Activated T-cell treated with anti-CD3 and anti-CD28 coated beads, Interleukin-2, amount 50 U/mL, for 4 hours (primary cell): ENCODE data around the gene CCDC80. TPM values are rescaled to one million over a fixed set of nuclear protein-coding genes. Genes with fewer than 3 reads are reported as not detected.
A peak's percentile ranks its signal among the peaks of the same experiment; 100 is the strongest.

ENCODE experiments used
- ATAC-seq, 2 donors: fragments of 200-7000 bp; cut with Tn5 transposase; one replicate each; pipeline ENCODE4 v1.10.0; 2021
- DNase-seq: peaks from one replicate; pipeline ENCODE4 v3.0.0-alpha.2; 2020
- H3K27me3 Mint-ChIP-seq: one replicate; pipeline ENCODE4 v1.8.0; 2021; ENCODE audit warnings: low read depth, mixed read lengths
- H3K36me3 Mint-ChIP-seq: one replicate; pipeline ENCODE4 v1.8.0; 2022; ENCODE audit warnings: mixed read lengths; ENCODE audit not compliant: insufficient read depth
- H3K4me1 Mint-ChIP-seq: one replicate; pipeline ENCODE4 v1.8.0; 2021; ENCODE audit warnings: low read depth, mixed read lengths
- H3K4me3 Mint-ChIP-seq: one replicate; pipeline ENCODE4 v1.8.0; 2021; ENCODE audit warnings: mild to moderate bottlenecking, moderate library complexity, mixed read lengths
- H3K9me3 Mint-ChIP-seq: one replicate; pipeline ENCODE4 v1.8.0; 2021; ENCODE audit warnings: mixed read lengths
- total RNA-seq, 3 donors: library from RNA; stranded (reverse); gene quantifications; one replicate each; pipeline ENCODE4 v1.2.1, GENCODE V29; 2021

The CCDC80 gene
- total RNA-seq, 3 donors from 2014 or later, result 0.16 to 0.43 (median 0.30) TPM

DNA sequence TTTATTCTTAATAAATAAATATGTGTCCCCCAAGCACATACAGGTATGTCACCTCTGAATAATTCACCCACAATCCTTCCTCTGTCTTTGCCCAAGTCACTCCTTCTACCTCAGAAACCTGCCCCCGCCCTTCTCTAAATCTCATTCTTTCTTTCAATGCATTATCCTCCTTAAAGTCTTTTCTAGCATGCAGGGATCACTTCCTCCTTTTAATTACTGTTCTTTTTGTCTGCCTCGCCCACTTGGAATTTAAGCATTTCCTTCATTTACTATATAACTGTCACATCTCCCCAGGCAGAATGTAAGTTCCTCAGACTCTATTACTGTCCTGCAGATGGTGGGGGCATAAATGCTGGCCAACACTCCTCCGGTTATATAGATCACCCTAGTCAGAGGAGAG lies 7.8 kb downstream of the CCDC80 start:
- Mint-ChIP-seq H3K9me3 (no peaks in the 10 kb centered on the region), H3K4me1 (peaks cover 5% of the 10 kb centered on the region), H3K4me3 (no peak overlapping the region), H3K27me3 (peaks cover 2% of the 10 kb centered on the region), H3K36me3 (no peaks in the 10 kb centered on the region)
- DNase-seq, result no peak
- ATAC-seq, result no peak

DNA sequence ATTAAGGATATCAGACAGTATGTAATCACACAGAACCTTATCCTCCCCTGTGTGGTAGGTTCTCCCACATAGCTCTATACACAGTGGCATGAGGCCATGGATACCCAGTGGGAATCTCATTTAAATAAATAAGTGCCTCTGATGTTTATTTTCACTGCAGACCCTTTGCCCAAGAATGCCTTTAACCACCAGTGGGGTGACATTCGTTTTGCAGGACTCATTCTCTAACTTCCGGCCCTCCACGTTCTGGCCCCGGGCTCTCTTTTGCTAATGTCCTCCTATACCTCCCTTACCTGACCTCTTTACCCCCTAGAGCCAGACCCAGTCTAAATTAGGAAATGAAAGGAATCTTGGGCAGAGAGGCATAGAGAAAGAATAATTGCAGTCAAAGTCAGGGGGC lies 8.3 kb downstream of the CCDC80 start:
- DNase-seq, result no peak
- no peak for ATAC-seq

DNA sequence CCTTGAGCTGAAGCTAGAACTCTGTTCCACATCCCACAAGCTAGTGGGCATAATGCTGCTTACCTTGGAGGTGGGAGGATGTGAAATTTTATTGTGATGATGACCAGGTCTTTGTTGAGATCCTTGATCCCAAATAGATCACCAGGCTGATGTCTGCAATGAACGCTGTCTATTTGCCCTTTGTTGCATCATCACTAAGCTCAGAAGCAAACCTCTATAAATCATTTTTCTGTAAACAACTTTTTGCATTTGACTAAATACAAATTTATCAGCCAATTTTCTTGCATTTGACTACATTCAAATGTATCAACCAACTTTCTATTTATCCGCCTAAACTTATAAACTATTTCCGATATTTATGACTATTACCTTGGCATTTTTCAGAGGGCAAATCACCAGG lies 9.7 kb downstream of the CCDC80 start:
- ATAC-seq (no peak), DNase-seq (no peak)
- H3K27me3 Mint-ChIP-seq, result peaks cover 2% of the 10 kb centered on the region
- no peaks in the 10 kb centered on the region for H3K36me3 Mint-ChIP-seq
- no peaks in the 10 kb centered on the region for H3K9me3 Mint-ChIP-seq
- no peak overlapping the region for H3K4me3 Mint-ChIP-seq
- H3K4me1 Mint-ChIP-seq, result peaks cover 5% of the 10 kb centered on the region

More for the DNA sequence above, 8.3 kb downstream of the CCDC80 start:
- peaks cover 2% of the 10 kb centered on the region for H3K27me3 Mint-ChIP-seq
- H3K4me1 Mint-ChIP-seq, result peaks cover 5% of the 10 kb centered on the region
- no peaks in the 10 kb centered on the region for H3K36me3 Mint-ChIP-seq
- H3K9me3 Mint-ChIP-seq, result no peaks in the 10 kb centered on the region
- H3K4me3 Mint-ChIP-seq, result no peak overlapping the region

DNA sequence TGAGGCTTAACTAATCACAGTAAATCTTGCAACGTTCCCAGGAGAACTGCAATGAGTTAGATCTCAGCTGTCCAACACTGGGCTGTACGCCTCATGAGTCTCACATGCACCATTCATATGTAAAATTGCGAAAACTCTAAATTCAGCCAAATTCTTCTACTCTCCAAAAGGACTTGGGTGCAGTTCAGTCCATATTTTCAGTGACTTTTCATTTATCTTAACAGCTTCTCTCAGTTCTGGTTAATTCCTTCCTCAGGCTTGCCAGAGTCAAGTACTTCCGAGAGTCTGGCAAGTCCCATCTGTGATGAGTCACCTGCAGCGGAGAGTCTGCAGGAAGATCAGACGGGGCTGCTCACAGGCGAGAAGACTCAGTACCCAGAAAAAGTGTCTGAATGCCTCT lies 11.5 kb downstream of the CCDC80 start:
- Mint-ChIP-seq H3K4me1 (no peaks in the 10 kb centered on the region), H3K36me3 (no peaks in the 10 kb centered on the region), H3K9me3 (no peaks in the 10 kb centered on the region), H3K27me3 (peaks cover 2% of the 10 kb centered on the region), H3K4me3 (no peak overlapping the region)
- ATAC-seq (peak; percentile 77 to 86), DNase-seq (no peak)

DNA sequence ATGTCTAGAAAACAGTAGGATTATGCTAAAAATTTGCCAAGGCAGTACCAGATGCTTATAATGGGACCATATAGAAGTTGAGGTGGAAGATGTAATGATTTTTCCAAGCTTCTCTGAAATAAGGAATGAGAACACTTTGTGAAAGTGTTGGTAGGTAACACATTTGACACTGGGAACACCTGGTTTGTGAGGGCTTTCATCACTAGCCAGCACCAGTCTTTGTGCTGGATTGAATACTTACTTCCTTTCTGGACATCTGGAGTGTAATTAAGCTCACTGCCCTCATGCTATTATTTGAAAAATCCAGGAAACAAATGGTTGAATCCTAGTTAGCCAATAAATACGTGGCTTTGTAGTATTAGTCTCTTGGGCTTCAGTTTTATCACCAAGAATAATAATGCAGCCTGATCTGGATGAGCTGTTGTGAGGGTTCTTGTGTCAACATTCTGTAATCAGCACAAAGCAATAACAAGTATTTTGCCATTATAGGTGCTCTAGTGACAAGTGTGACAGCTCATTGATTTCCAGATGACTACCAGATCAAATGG lies 12.9 kb downstream of the CCDC80 start:
- H3K9me3 Mint-ChIP-seq, result no peaks in the 10 kb centered on the region
- no peak for ATAC-seq
- no peaks in the 10 kb centered on the region for H3K4me1 Mint-ChIP-seq
- H3K4me3 Mint-ChIP-seq, result no peak overlapping the region
- H3K27me3 Mint-ChIP-seq, result peaks cover 2% of the 10 kb centered on the region
- DNase-seq, result no peak
- no peaks in the 10 kb centered on the region for H3K36me3 Mint-ChIP-seq

DNA sequence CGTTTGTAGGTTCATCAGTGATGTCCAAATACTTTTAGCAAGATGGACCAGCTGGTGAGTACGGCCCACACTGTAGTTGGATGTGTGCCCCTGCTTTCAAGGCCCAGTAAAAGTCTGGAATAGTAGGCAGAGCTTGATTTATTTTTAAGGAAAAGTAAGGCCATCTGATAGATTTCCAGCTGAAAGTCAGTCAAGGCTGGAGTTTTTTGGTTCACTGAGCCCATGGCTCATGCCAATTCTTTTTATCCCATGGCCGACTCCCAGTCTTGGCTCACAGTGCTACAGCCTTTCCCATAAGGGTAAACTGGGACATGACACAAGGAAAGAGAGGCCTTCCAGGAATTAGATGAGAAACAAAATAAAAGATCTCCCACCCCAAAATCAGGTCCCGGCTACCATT lies 13.5 kb downstream of the CCDC80 start:
- Mint-ChIP-seq H3K36me3 (no peaks in the 10 kb centered on the region), H3K4me1 (no peaks in the 10 kb centered on the region), H3K9me3 (no peaks in the 10 kb centered on the region), H3K27me3 (peaks cover 2% of the 10 kb centered on the region), H3K4me3 (no peak overlapping the region)
- ATAC-seq (no peak), DNase-seq (no peak)

DNA sequence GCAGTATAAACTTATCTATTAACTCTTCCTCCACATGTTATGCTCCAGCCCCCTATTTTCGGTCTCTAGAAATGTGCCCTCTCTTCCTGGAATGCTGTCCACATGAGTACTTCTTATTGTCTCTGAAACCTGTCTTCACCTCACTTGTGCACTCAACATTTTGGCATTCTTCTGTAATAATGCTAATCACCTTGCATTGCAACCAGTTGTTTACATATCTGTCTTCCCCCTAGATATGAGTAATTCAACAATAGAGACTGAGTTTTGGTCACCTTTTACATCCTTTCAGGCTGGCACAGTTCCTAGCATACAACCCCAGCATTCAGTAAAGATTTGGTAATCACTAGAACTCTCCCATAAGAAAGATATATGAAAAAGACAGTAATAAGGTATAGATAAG lies 17.2 kb downstream of the CCDC80 start:
- DNase-seq, result no peak
- no peak overlapping the region for H3K4me3 Mint-ChIP-seq
- H3K27me3 Mint-ChIP-seq, result no peaks in the 10 kb centered on the region
- no peaks in the 10 kb centered on the region for H3K4me1 Mint-ChIP-seq
- ATAC-seq, result no peak
- H3K9me3 Mint-ChIP-seq, result no peaks in the 10 kb centered on the region
- H3K36me3 Mint-ChIP-seq, result no peaks in the 10 kb centered on the region

DNA sequence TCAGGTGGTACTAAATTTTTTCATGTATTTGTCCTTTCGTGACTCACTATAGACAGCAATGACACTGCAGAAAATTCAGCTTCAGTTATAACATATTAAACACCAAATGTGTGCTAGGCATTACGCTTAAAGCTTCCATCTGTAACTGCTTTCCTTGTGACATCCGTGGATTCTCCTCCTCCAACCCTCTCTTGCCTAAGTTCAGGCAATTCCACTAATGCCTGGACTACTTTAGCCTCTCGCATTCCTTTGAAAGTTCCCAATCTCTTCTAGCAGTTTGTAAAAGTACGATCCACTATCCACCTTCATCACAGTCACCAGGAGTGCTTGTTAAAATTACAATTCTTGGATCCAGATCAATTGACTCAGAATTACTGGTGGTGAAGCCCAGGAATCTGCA lies 17.7 kb downstream of the CCDC80 start:
- H3K4me1 Mint-ChIP-seq, result no peaks in the 10 kb centered on the region
- no peaks in the 10 kb centered on the region for H3K9me3 Mint-ChIP-seq
- H3K36me3 Mint-ChIP-seq, result no peaks in the 10 kb centered on the region
- ATAC-seq (no peak), DNase-seq (no peak)
- H3K4me3 Mint-ChIP-seq, result no peak overlapping the region
- no peaks in the 10 kb centered on the region for H3K27me3 Mint-ChIP-seq

DNA sequence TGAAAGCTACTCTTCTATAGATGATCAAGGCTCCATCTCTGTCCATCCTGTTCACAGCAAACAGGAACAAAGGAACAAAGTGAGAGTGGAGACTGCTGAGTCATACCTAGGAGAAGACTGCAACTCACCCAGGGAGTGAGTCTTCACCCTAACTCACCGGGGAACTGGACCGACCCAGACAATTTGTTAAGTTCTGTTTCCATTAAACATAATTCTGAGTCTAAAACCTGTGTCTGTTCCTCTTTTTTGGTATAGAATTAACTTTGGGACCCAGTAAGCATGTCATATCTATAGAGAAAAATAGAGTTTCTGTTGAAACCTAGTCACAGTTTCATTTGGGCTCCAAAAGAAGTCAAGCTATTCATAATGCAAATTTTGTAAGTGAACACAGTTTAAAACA lies 21.6 kb downstream of the CCDC80 start:
- Mint-ChIP-seq H3K4me3 (no peak overlapping the region), H3K36me3 (no peaks in the 10 kb centered on the region), H3K4me1 (no peaks in the 10 kb centered on the region), H3K9me3 (no peaks in the 10 kb centered on the region), H3K27me3 (no peaks in the 10 kb centered on the region)
- ATAC-seq (no peak), DNase-seq (no peak)

DNA sequence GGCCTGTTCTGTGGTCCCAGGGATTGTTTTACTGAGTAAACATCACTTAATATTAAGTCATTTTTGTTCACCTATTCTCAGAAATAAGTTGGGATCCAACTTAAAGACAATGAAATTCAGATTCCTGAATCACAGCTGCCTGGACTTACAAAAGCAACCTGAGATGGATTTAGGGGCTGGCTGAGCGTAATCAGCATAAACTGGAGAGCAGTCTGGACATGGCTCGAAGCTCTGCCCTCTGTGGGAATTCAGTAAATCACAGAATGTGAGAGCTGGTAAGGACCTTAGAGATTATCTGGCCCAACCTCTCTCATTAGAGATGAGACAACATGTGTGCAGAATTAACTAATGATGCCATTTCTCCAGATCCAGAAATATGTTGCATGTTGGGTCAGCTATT lies 23.7 kb downstream of the CCDC80 start:
- H3K4me1 Mint-ChIP-seq, result no peaks in the 10 kb centered on the region
- H3K36me3 Mint-ChIP-seq, result no peaks in the 10 kb centered on the region
- DNase-seq, result no peak
- ATAC-seq, result no peak
- H3K4me3 Mint-ChIP-seq, result no peak overlapping the region
- no peaks in the 10 kb centered on the region for H3K9me3 Mint-ChIP-seq
- H3K27me3 Mint-ChIP-seq, result no peaks in the 10 kb centered on the region

DNA sequence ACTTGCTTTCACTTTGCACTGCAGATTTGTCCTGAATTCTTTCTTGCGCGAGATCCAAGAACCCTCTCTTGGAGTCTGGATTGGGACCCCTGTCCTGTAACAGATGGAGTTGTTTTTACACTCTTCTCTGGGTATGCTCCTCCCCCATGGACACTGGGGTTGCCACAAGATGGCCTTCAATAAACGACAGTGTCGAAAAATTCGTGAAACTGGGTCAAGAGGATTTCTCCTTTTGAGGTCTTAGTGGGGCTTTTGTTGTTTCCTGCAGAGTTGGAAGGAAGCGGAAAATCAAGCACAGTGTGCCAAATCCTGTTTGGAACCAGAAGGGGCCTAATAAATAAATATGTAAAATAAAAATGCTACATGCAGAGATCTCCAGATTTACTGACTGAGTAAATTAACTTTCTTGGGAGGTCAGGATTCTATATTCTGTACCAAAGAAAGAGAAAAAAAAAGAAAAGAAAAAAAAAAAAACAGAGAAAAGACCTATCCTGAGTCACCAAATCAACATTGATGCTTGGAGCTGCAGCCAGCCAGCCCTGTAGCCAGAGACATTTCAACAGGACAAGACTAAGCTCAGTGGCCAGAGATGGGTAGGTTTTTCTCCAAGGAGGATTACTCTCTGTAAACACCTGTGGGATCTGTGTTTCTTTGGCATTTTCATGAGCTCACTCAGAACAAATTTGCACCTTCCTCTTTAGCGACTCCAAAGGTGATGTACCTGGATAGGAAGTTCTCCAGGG lies 24.8 kb downstream of the CCDC80 start:
- ATAC-seq (no peak), DNase-seq (no peak)
- H3K4me3 Mint-ChIP-seq, result no peak overlapping the region
- H3K36me3 Mint-ChIP-seq, result no peaks in the 10 kb centered on the region
- no peaks in the 10 kb centered on the region for H3K4me1 Mint-ChIP-seq
- H3K9me3 Mint-ChIP-seq, result no peaks in the 10 kb centered on the region
- H3K27me3 Mint-ChIP-seq, result no peaks in the 10 kb centered on the region

DNA sequence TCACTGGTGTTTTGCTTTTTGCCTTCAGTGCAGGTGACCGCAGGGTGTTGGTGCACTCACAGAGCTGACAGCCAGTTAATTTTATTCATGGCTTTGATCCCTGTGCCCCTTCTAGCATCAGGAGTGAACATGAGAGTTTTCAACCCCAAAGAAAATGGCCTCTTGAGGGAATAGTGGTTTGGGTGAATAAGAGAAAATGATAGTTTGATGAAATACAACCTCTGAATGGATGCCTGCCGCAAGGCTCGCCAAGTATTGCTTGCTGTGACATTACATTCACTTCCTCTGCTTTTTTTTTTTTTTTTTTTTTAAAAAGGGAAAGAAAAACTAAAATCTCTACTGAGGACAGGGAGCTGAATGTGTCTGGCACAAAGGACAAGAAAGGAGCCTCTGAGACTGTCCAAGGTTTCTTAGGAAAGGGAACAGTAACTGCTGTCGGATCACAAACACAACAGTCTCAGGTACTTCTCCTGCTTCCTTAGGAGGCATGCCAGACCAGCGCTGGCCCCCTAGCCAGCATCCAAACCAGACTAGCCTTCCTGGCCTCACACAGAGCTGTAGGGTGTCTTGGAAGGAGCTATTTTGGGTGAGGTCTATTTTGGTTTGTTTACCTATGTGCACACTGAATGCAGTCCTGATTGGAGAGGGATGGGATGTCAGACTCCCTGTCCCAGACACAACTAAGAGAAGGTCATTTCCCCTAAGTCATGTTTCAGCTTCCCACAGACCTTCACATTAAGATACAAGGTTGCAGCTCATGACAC lies 29.0 kb downstream of the CCDC80 start:
- H3K27me3 Mint-ChIP-seq, result peaks cover 4% of the 10 kb centered on the region
- H3K9me3 Mint-ChIP-seq, result no peaks in the 10 kb centered on the region
- no peaks in the 10 kb centered on the region for H3K4me1 Mint-ChIP-seq
- DNase-seq, result no peak
- no peak overlapping the region for H3K4me3 Mint-ChIP-seq
- H3K36me3 Mint-ChIP-seq, result no peaks in the 10 kb centered on the region
- ATAC-seq, result no peak

DNA sequence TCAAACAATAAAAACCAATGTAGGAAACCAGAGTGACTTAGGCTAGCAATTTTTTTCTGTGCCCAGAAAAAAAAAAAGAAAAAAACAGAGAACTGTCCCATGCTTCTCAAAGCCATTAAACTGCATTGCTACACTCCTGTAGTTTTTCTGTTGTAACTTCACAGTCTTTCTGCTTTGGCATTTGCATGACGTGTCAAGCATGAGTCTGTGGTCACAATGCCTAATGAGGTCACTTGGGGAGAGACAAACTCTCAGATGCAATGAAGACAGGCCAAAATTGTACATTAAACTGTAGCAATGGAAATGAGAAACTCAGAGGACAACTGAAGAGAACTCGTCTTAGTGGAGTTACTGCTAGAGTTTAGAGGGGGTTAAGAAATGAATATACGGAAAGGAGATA lies 30.8 kb downstream of the CCDC80 start:
- ATAC-seq, result no peak
- no peaks in the 10 kb centered on the region for H3K36me3 Mint-ChIP-seq
- H3K9me3 Mint-ChIP-seq, result no peaks in the 10 kb centered on the region
- H3K4me3 Mint-ChIP-seq, result no peak overlapping the region
- DNase-seq, result no peak
- H3K27me3 Mint-ChIP-seq, result peaks cover 9% of the 10 kb centered on the region
- peaks cover 1% of the 10 kb centered on the region for H3K4me1 Mint-ChIP-seq

DNA sequence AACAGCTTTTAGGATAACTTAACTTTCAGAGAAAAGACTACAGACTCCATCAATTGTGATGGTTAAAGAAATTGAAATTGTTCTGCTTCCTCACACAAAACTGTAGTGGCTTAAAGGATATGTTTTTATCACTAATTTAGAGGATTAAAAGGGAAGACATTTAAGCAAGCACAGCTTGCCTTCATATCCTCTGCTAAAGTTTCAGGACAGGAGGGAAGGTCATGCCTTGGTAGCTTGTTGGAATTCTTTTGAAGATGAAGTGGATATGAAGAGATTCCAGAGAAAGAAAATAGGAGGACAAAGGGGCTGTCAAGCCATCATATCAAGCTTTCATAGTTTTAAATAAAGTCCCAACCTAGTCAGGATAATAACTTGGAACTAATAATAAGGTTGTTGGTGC lies 33.1 kb downstream of the CCDC80 start:
- H3K9me3 Mint-ChIP-seq, result no peaks in the 10 kb centered on the region
- no peak for ATAC-seq
- peaks cover 5% of the 10 kb centered on the region for H3K4me1 Mint-ChIP-seq
- no peak for DNase-seq
- peaks cover 9% of the 10 kb centered on the region for H3K27me3 Mint-ChIP-seq
- no peak overlapping the region for H3K4me3 Mint-ChIP-seq
- no peaks in the 10 kb centered on the region for H3K36me3 Mint-ChIP-seq

DNA sequence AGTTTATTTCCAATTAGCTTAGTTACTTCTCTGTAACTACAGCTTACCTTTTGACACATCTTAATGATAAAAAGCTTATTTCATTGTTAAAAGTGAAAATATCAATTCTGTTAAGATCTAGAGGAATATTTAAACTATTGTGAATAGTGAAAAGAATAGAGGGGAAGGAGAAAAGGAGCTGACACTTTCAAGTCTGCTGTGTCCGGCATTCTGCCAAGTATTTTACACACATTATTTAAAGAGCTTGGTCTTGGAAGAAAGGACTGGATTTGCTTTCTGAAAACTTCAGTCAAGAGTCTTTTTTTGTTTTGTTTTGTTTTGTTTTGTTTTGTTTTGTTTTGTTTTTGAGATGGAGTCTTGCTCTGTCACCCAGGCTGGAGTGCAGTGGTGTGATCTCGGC lies 34.8 kb downstream of the CCDC80 start:
- H3K36me3 Mint-ChIP-seq, result no peaks in the 10 kb centered on the region
- ATAC-seq (no peak), DNase-seq (no peak)
- no peaks in the 10 kb centered on the region for H3K9me3 Mint-ChIP-seq
- H3K4me1 Mint-ChIP-seq, result peaks cover 11% of the 10 kb centered on the region
- H3K4me3 Mint-ChIP-seq, result no peak overlapping the region
- H3K27me3 Mint-ChIP-seq, result peaks cover 9% of the 10 kb centered on the region
